Embryonic facial prominence (tissue), 1 donor: ENCODE measurements around the gene ETNK2.
"Not testable (repeated sequence)": the region's sequence is repeated elsewhere in the genome, so short reads cannot be mapped to it uniquely, and the experiment has no call there.

Experiments used
- DNase-seq: peaks from one replicate; pipeline ENCODE4 v3.0.0-alpha.2; 2016; ENCODE audit errors: extremely low spot score

The ETNK2 gene

DNA sequence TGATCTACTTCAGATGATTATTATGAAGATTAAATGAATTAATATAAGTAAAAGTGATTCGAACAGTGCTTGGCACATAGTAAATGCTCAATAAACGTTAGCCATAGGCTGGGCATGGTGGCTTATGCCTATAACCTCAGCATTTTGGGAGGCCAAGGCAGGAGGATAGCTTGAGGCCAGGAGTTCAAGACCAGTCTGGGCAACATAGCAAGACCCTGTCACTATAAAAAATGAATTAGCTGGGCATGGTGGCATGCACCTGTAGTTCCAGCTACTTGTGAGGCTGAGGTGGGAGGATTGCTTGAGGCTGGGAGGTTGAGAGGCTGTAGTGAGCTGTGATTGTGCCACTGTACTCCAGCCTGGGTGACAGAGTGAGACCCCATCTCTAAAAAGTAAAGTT, 52.1 kb downstream of the ETNK2 start:
- DNase-seq, result not testable (repeated sequence)

DNA sequence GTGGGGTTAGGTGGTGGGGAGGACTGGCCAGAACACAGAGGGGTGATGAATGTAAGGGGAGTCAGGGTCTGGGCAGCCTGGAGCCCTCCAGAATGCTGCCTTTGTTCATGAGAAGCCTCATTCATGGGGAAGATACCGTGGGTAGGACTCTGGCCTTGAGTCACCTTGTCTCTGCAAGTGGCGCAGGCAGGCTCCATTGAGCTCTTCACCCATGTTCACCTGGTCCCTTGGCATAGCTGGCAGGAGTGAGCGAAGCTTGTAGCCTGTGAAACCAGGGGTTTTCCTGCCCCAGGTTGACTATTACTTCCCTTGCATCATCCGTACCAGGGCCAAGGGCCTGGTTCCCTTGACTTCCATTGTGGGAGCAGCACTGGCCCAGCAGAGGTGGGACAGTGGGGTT, 53.2 kb downstream of the ETNK2 start:
- DNase-seq, result no peak

DNA sequence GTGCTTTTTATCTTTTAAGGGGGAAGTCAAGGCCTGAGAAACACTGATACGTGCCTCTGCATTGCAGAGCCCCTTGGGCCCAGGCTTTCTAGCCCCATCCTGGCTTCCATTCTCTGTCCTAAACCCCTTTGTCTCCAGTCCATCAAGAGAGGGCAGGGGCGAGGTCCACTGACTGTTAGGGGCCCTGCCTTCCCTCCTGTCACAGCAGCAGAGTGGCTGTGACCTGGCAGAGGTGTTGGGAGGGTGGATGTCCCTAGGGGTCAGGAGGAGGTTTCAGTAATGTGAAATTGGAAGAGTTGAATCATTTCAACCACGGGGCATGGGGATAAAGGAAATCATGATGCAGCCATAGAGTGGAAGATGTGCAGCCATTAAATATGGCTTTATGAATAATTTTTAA, 54.9 kb downstream of the ETNK2 start:
- DNase-seq, result no peak

DNA sequence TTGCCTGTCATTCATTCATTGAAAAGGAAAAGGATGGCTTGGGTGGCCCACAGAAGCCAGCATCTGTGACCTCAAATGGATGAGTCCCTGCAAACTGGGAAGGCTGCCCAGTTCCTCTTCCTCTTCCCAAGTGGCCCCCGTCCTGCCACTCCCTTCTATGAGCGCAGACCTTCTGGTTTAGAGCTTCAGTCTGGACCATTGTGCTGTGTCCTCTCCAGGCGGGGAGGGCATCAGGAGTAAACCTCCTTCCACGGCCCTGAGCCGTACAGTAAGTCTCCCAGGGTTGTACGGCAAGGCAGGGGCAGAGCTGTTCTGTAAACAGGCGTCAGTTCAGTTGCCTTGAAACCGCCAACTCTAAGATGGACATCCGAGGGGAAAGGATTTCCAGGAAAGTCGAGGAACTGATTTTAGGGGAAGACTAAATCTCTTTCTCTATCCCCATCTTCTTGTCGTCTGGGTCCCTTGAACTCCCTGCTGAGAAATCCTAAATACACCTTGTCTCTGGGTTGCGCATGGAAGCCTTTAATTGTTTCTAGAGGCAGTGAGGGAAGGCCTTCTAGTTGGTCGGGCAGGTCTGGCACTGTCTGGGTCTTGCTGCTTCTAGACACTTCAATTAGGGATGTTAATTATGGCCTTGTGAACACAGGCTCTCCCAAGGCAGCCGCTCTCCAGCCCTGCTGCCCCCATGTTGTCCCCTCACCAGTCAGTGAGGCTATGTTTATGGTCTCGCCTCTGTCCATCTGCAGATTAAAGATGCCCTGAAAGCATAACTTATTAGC, 56.8 kb downstream of the ETNK2 start:
- no peak for DNase-seq

DNA sequence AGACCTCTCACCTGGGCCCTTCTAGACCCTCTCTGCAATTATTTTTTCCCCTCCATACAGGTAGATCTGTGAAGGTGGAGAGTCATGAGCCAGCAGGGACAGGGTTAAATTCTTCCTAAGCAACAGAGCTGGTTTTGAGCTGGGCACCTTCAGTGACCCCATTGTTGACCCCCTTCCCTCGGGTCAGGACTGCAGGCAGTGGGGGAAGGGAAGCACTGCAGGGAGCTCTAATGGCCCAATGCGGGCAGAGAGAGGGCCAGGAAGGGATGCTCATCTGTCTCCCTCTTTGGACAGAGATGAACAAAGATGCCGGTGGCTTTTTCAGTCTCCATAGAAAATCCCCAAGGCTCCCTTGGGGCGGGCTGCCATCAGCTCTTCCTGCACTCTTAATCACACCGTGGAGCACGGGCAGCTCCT, 57.5 kb downstream of the ETNK2 start:
- DNase-seq, result no peak

DNA sequence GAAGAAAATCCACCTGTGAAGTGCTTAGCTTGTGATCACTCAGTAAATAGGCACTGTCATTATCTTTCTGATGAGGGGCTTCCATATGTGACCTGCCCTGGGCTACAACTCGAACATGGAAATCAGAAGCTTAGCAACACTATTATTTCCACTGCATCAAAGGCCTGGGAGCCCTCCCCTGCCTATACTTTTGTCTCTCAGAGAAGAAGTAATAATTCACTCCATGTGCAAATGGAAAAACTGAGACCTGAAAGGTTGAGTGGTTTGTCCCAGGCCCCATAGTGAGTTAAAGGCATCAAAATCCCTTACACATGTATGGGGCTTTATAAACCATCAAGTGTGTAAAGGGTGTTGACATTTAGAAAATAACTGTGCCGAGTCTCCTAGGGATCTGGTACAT, 58.1 kb downstream of the ETNK2 start:
- DNase-seq, result no peak

DNA sequence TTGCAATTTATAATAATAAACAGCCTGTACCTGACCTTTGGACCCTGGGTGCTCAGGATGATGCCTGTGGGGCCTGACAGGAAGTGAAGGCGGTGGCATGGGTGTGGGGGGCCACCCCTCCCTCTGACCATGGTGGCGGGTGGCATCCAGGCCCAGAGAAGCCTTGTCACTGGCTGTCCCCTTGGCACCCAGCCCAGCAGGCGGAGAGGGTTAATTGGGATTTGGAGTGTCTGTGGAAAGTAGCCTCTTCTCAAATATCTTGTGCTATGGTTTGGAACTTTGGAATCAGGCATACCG, 58.5 kb downstream of the ETNK2 start:
- DNase-seq, result no peak

DNA sequence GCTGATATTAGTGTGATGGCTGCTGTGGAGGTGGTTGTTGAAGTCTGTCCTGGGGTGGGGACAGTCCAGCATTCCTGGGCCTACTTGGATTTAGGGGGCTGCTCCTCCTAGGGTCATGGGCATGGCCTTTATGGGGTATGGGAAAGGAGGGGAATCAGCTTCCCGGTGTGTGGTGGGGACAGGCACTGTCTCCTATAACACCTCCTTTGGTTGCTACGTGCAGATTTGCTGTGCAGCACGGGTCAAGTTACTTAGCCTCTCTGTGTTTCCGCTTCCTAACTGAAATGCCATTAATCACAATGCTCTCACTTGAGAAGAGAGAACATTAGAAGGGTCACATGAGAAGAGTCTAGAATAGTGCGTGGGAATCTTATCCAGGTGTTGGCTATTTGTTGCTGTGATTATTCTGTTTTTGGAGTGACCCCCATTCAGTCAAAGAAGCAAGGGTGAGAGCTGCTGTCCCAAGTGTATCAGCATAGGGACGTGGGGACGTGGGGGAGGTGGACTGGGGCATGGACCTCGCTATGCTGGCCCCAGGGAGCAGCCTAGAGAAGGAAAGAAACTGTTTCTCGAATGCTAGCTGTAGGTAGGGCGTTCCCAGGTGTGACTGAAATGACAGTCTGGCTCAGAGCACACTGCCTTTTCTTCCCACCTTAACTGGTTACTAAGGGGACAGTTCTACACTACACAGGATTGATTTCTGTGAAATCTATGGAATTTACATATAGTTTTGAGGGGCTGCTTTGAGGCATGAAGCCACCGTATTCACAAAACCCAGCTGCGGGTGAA, 59.0 kb downstream of the ETNK2 start:
- no peak for DNase-seq

DNA sequence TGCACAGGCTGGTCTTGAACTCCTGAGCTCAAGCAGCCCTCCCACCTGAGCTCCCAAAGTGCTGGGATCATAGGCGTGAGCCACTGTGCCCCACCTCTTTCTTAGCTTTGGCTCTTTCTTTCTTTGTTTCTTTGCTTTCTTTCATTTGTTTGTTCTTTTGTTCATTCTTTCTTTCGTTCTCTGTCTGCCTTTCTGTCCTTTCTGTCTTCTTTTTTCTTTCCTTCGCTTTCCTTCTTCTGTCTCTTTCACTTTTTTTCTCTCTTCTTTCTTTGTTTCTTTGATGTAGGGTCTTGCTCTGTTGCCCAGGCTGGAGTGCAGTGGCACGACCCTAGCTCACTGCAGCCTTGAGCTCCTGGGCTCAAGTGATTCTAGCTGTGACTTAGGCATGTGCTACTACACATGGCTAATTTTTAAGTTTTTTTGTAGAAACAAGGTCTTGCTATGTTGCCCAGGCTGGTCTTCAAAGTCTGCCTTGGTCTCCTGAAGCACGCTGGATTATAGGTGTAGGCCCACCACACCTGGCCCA, 60.0 kb downstream of the ETNK2 start:
- DNase-seq, result no peak

DNA sequence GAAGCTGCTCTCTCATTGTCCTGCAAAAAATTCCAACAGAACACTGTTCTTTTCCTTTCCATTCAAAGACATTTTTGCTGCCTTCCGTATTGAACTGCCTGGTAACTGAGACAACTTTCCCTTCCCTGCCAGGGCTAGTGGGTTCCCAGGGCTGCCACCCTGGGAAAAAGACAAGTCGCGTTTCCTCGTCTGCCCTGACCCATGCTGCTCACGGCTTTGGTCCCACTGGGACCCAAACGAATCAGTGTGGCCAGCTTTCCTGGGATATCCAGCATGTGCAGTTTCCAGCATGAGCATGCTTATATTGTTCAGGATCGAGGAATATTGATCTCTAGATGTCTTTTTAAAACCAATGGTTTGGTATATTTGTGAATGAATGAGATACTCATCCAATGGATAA, 60.8 kb downstream of the ETNK2 start:
- DNase-seq, result no peak

DNA sequence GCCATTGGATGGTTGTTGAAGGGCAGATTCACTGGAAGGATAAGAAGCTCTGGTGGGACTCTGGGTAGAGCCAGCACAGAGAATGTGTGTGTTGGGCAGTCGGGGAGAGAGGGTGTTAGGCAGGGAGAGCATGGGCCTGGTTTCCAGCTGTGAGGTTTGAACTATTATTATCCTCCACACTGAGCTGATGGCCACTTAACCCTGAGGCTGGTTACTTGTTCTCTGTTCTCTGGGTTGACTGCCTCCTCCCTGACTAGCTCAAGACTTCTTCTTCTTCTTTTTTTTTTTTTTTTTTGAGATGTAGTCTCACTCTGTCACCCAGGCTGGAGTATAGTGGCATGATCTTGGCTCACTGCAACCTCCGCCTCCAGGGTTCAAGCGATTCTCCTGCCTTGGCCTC, 61.7 kb downstream of the ETNK2 start:
- DNase-seq, result not testable (repeated sequence)

DNA sequence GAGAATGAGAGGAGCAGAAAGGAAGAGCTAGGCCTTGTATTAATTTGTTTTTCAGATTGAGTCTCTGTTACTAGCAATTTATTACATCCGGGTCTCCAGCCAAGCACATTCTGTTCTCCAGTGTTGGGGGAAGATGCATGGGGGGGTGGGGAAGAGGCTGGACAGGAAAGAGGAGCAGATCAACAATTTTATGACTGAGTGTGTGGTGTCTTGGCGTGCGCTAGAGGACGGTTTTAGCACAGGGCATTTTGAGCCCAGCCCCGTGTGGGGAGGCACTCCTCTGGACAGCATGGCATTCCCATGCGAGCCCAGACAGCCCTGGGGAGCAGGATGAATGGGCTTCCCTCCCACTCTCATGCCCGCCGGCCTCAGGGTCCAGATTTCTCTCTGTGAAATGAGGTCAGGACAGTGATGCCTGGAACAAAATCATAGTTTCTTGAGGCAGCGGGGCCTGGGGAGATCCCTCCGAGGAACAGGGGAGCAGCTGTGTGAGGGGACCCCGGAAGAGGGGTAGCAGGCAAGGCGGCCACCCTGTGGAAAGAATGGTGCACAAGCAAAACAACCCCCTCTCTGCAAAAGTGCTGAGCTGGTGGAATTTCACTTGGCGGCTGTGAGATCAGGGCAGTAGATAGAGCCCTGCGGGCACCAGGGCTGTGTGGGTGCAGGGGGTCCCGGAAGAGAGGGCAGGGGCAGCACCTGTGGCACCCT, 62.6 kb downstream of the ETNK2 start:
- no peak for DNase-seq

DNA sequence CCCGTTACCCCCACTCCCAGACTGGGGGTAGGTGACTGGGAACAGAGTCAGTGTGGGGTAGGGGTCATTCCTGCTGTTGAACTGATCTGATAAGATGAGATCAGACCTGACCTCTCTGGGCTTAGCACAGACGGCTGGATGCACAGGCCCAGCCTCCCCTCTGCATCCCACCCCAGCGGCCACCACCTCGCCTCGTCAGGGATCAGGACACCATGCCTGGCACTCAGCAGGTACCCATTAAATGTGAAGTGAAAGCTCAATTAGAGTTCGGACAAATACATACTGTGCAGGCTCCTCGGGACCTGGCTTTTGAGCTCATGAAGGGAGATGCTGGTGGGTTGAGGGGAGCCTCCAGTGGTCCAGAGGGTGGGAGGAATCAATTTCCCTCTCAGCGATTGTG, 63.2 kb downstream of the ETNK2 start:
- DNase-seq, result no peak

DNA sequence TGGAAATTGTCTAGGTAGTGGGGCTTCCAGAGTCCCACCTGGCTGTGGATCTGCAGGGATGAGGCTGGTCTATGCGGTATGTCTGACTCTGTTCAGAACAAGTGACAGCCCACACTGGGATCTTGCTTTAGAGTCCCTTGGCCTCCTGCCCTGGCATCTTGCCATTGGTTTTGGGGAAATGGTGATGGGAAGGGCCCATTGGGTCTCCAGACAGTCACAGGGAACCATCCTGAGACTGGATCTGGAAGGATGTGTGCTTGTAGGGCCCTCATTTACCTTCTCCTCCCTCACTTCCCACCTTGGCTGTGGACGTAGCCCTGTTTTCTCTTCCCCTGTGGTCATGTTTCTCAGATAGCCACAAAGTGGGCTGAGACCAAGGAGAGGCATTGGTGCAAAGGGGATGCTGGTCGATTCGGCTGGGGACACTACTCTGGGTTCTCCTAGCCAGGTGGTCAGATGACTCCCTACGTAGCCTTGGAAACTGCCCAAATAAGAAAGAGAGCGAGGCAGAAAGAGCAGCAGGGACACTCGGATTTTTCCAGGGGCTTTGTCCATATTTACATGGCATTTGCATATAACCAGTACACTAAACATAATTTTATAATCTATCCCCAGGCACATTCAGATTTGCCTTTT, 63.8 kb downstream of the ETNK2 start:
- no peak for DNase-seq

DNA sequence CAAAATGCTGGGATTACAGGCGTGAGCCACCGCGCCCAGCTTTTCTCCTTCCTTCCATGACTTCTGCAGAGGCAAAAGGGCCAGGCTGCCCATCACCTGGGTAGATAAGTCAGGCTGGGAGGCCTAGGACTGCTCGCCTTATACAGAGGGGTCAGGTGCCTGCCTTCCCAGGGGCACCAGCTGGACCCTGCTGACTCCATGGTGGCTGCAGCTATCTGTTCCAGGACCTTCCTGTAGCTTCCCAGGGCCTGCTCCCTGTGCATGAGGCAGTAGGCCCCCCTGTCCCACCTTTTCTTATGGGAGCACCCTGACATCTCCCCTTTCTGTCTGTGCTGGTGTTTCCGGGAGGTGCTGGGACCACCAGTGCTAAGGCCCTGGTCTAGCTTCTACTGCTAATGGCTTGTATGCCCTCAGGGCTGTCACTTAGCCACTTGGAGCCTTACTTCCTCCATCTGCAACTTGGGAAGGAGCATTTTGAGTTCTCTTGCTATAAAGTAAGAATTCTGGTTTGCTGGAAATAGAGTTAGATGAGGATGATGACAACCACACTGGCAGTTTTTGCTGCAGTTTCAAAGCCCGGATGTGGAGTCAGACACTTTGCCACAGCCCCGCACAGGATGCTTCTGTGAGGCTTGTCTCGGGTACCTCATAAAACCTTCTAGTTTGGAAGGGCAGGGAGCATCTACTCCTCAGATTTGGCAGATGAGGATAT, 64.5 kb downstream of the ETNK2 start:
- no peak for DNase-seq

DNA sequence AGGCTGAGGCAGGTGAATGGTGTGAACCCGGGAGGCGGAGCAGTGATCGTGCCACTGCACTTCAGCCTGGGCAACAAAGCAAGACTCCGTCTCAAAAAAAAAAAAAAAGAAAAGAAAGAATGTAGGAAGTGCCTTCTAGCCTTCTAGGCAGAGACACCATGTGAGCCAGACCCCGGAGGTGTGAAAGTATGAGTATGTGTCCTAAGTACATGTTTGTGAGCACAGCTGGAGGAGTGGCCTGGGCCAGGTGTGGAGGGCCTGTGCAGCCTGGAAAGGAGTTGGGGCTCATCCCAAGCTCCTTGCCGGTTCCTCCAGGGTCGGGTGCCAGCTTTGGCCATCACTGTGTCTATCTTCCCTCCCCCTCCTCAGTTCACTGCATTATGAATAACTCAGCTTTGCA, 66.0 kb downstream of the ETNK2 start:
- no peak for DNase-seq

DNA sequence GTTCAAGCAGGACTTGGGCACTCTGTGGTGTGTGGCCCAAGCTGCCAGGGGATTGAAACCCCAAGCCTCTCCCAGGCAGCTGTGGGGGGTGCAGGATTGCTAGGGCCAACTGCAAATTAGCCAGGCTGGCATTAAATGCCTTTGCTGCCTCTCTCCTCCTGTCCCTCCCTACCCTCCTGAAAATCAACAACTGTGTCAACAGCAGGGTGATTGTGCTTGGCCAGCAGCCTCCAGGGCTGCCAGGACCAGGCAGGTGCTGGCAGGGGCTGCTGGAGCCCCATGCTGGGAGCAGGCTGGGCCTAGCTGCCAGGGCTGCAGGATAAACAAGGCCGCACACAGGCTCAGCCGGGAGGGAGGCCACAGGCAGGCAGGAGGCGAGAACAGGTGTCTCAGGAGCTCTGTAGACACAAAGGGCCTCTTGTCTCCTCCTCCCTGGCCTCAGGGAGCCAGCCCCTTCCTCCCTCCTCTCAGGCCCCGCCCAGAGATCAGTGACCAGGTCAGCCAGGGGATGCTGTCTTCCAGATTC, 67.5 kb downstream of the ETNK2 start:
- DNase-seq, result no peak

DNA sequence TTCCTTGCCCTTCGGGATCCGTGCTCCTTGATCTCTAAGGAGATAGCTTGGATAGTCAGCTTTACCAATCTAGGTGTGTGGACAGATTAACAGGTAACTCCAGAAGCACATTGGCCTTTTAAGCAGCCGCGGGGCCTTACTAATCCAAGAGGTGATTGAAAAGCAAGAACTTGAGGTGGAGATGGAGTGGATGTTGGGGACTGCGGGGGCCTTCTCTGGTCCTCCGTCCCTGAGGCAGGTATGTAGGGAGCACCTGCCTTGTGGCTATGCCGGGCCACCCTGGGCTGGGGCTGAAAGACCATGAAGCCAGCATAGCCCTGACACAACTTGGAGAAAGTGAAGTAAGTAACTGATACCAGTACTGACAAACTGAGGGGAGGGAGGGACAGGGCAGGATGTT, 68.4 kb downstream of the ETNK2 start:
- no peak for DNase-seq

DNA sequence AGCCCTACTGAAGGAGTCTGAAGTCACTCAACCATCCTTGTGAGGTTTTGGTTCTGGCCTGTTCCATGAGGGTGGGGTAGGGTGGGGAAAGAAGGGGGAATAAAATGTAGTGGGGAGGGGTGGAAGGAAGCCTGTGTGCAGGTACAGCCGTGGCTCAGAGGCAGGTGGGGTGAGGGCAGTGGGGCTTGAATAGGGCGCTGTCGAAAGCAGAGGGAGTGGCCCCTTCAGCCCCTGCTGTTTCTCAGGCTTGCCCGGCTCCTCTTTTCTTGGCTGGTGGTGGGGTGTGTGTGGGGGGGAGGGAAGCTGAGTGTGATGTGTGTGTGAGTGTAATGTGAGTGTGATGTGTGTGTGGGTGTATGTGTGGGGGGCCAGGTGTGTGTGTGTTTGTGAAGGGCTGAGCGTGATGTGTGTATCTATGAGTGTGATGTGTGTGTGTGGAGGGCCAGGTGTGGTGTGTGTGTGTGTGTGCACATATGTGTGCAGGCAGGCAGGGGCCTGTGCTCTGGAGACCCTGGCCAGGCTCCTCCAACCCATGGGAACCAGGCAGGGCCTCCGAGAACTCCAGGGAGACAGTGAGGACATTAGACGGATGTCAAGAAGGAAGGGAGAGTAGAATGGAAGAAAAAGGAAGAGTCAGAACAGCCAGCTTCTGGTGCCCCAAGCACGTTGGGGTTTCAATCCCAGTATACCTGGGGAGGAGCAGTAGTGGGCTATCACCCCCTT, 69.9 kb downstream of the ETNK2 start:
- no peak for DNase-seq

DNA sequence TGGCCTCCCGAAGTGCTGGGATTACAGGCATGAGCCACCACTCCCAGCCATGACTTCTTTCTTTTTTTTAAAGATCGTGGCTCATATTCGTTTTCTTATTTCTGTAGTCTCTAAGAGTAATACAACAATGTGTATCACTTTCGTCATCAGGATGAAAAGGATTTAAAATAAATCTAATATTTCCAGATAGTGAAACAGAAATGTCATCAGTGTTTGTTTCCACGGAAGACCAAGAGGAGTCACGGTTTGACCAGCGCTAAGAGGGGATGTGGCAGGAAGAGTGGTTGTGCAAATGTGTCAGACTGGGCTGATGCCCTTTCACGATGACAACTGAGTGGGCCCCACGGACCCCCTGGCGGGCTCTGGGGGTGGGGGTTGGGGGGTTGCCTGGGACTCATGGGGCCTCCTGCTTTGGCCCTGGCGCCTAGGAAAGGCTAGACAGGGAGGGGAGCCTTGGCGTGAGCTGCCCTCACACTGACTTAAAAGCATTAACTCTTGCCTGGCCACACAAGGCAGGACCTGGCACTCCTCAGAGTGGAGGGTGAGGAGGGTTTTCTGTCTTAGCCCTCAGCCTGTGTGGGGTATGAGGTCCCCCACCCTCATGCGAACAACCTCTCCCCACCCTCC, 70.6 kb downstream of the ETNK2 start:
- DNase-seq, result no peak
